ENCODE results near the gene CREM. TPM values are rescaled to one million over a fixed set of nuclear protein-coding genes. Genes with fewer than 3 reads are reported as not detected.

Gene CREM
- total RNA-seq, 1 donor from 2014 or later: 28.6 TPM

GRCh38 chr10:35223016-35223415 lies 96.4 kb downstream of the CREM start:
- peaks cover 5% of the 10 kb centered on the region for H3K36me3 Mint-ChIP-seq (ENCODE audit: unreplicated experiment)
- H3K4me3 Mint-ChIP-seq (ENCODE audit: unreplicated experiment): no peak overlapping the region
- peaks cover 3% of the 10 kb centered on the region for H3K9me3 Mint-ChIP-seq (ENCODE audit: unreplicated experiment)
- peaks cover 22% of the 10 kb centered on the region for H3K4me1 Mint-ChIP-seq (ENCODE audit: low read depth, unreplicated experiment)
- TF ChIP-seq, protein P1, sequence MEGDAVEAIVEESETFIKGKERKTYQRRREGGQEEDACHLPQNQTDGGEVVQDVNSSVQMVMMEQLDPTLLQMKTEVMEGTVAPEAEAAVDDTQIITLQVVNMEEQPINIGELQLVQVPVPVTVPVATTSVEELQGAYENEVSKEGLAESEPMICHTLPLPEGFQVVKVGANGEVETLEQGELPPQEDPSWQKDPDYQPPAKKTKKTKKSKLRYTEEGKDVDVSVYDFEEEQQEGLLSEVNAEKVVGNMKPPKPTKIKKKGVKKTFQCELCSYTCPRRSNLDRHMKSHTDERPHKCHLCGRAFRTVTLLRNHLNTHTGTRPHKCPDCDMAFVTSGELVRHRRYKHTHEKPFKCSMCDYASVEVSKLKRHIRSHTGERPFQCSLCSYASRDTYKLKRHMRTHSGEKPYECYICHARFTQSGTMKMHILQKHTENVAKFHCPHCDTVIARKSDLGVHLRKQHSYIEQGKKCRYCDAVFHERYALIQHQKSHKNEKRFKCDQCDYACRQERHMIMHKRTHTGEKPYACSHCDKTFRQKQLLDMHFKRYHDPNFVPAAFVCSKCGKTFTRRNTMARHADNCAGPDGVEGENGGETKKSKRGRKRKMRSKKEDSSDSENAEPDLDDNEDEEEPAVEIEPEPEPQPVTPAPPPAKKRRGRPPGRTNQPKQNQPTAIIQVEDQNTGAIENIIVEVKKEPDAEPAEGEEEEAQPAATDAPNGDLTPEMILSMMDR (IDR thresholded peaks at IDR 0.05; ENCODE audit: partially characterized antibody, unreplicated experiment): no peak
- no peaks in the 10 kb centered on the region for H3K27me3 Mint-ChIP-seq (ENCODE audit: unreplicated experiment)
- no peak overlapping the region for H3K27ac Mint-ChIP-seq (ENCODE audit: unreplicated experiment)
- DNase-seq: no peak

DNA sequence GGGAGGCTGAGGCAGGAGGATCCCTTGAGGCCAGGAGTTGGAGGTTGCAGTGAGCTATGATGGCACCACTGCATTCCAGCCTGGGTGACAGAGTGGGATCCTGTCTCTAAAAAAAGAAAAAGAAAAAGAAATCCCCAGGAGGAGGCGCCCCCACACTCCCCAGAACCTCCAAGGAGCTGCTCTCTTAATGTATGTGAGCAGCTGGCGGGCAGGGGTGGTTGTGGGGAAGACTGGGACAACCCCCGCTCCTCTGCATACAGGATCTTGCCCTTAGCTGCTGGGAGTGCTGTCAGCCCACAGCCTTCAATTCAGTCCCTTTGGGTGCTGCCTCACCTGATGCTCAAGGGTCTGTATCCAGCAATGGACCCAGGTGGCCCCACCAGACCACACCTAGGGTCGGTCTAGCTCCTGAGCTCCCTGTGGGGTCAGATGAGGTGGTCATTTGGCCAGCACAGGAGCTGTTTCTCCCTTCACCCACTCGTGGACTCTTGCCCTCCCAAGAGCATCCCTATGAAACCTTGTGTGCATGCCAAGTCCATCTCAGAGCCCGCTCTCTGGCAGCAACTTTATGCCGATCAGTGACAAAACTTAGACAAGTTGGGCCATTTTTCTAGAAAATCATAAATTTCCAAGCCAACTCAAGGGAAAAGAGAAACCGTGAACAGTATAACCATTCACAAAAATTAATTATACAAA lies 97.5 kb downstream of the CREM start:
- H3K27me3 Mint-ChIP-seq (ENCODE audit: unreplicated experiment): no peaks in the 10 kb centered on the region
- no peak overlapping the region for H3K4me3 Mint-ChIP-seq (ENCODE audit: unreplicated experiment)
- H3K9me3 Mint-ChIP-seq (ENCODE audit: unreplicated experiment): peaks cover 3% of the 10 kb centered on the region
- peaks cover 14% of the 10 kb centered on the region for H3K4me1 Mint-ChIP-seq (ENCODE audit: low read depth, unreplicated experiment)
- TF ChIP-seq, protein P1 (IDR thresholded peaks at IDR 0.05; ENCODE audit: partially characterized antibody, unreplicated experiment): no peak
- H3K27ac Mint-ChIP-seq (ENCODE audit: unreplicated experiment): no peak overlapping the region
- DNase-seq: no peak
- peaks cover 5% of the 10 kb centered on the region for H3K36me3 Mint-ChIP-seq (ENCODE audit: unreplicated experiment)

DNA sequence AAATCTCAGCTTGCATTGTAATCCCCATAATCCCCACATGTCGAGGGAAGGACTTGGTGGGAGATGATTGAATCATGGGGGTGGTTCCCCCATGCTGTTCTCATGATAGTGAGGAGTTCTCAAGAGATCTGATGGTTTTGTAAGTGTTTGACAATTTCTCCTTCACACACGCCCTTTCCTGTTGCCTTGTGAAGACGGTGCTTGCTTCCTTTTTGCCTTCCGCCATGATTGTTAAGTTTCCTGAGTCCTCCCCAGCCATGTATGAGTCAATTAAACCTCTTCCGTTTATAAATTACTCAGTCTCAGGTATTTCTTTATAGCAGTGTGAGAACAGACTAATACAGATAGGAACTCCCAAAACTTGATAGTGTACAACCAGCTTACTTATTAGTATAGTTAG lies 98.6 kb downstream of the CREM start:
- TF ChIP-seq, protein P1 (IDR thresholded peaks at IDR 0.05; ENCODE audit: partially characterized antibody, unreplicated experiment): no peak
- Mint-ChIP-seq H3K9me3 (ENCODE audit: unreplicated experiment) (peaks cover 2% of the 10 kb centered on the region), H3K4me3 (ENCODE audit: unreplicated experiment) (no peak overlapping the region)

GRCh38 chr10:35226507-35226906 lies 99.9 kb downstream of the CREM start:
- Mint-ChIP-seq H3K27ac (ENCODE audit: unreplicated experiment) (no peak overlapping the region), H3K4me3 (ENCODE audit: unreplicated experiment) (no peak overlapping the region), H3K27me3 (ENCODE audit: unreplicated experiment) (peaks cover 3% of the 10 kb centered on the region), H3K36me3 (ENCODE audit: unreplicated experiment) (peaks cover 5% of the 10 kb centered on the region), H3K9me3 (ENCODE audit: unreplicated experiment) (peaks cover 2% of the 10 kb centered on the region), H3K4me1 (ENCODE audit: low read depth, unreplicated experiment) (peaks cover 9% of the 10 kb centered on the region)
- TF ChIP-seq, protein P1 (IDR thresholded peaks at IDR 0.05; ENCODE audit: partially characterized antibody, unreplicated experiment): no peak
- DNase-seq: no peak

More for the DNA sequence above, 98.6 kb downstream of the CREM start:
- peaks cover 5% of the 10 kb centered on the region for H3K36me3 Mint-ChIP-seq (ENCODE audit: unreplicated experiment)
- DNase-seq: no peak
- H3K27me3 Mint-ChIP-seq (ENCODE audit: unreplicated experiment): no peaks in the 10 kb centered on the region
- peaks cover 11% of the 10 kb centered on the region for H3K4me1 Mint-ChIP-seq (ENCODE audit: low read depth, unreplicated experiment)
- H3K27ac Mint-ChIP-seq (ENCODE audit: unreplicated experiment): no peak overlapping the region

GRCh38 chr10:35228058-35228457 lies 101.4 kb downstream of the CREM start:
- no peak for DNase-seq
- no peak overlapping the region for H3K4me3 Mint-ChIP-seq (ENCODE audit: unreplicated experiment)
- peaks cover 3% of the 10 kb centered on the region for H3K27me3 Mint-ChIP-seq (ENCODE audit: unreplicated experiment)

More at GRCh38 chr10:35228058-35228457, 101.4 kb downstream of the CREM start:
- TF ChIP-seq, protein P1 (IDR thresholded peaks at IDR 0.05; ENCODE audit: partially characterized antibody, unreplicated experiment): no peak
- peaks cover 10% of the 10 kb centered on the region for H3K4me1 Mint-ChIP-seq (ENCODE audit: low read depth, unreplicated experiment)
- no peak overlapping the region for H3K27ac Mint-ChIP-seq (ENCODE audit: unreplicated experiment)
- peaks cover under 1% of the 10 kb centered on the region for H3K9me3 Mint-ChIP-seq (ENCODE audit: unreplicated experiment)
- peaks cover 5% of the 10 kb centered on the region for H3K36me3 Mint-ChIP-seq (ENCODE audit: unreplicated experiment)
